Upper lobe of left lung (tissue), 6 donors: Measurements from ENCODE around the gene CRIP2. TPM values are rescaled to one million over a fixed set of nuclear protein-coding genes. Genes with fewer than 3 reads are reported as not detected.
A peak's percentile ranks its signal among the peaks of the same experiment; 100 is the strongest.

Experiments used
- ATAC-seq, 2 donors: fragments of 200-7000 bp; cut with Tn5 transposase; one replicate each; pipeline ENCODE4 v1.9.1; 2022; ENCODE audit warnings: mild to moderate bottlenecking in 2 of 2, moderate library complexity in 2 of 2; ENCODE audit not compliant: low FRiP score in 2 of 2
- DNase-seq, 2 donors: peaks; one replicate each; pipeline ENCODE4 v3.0.0-alpha.2; 2019 to 2020
- H3K27ac ChIP-seq, 4 donors: fragments of 200-600 bp; sonication (generic); one replicate each; pipeline ENCODE4 v1.5.1; 2016 to 2019
- H3K27me3 ChIP-seq, 4 donors: fragments of 200-600 bp; sonication (generic); one replicate each; pipeline ENCODE4 v1.5.1; 2017 to 2019
- H3K36me3 ChIP-seq, 4 donors: fragments of 200-600 bp; sonication (generic); one replicate each; pipeline ENCODE4 v1.5.1; 2016 to 2019
- H3K4me1 ChIP-seq, 4 donors: fragments of 200-600 bp; sonication (generic); one replicate each; pipeline ENCODE4 v1.5.1; 2018 to 2019
- H3K4me3 ChIP-seq, 4 donors: fragments of 200-600 bp; sonication (generic); one replicate each; pipeline ENCODE4 v1.5.1; 2017 to 2019; ENCODE audit warnings: mild to moderate bottlenecking in 2 of 4, moderate library complexity in 1 of 4
- H3K9me3 ChIP-seq, 4 donors: fragments of 200-600 bp; sonication (generic); one replicate each; pipeline ENCODE4 v1.5.1; 2018 to 2019
- CTCF ChIP-seq, 6 experiments: fragments of 450-650 bp in 4 of 6; fragments of 200-600 bp in 2 of 6; sonication (generic) in 2 of 6; IDR thresholded peaks; one replicate each; pipeline ENCODE4 v1.5.1; 2016 to 2019; ENCODE audit warnings: antibody characterized with exemption in 6 of 6
- EP300 ChIP-seq, 4 donors: sonication (generic); formaldehyde crosslinking; IDR thresholded peaks; one replicate each; pipeline ENCODE4 v1.5.1; 2017; ENCODE audit warnings: antibody characterized with exemption in 4 of 4, control low read depth in 2 of 4
- POLR2A ChIP-seq, 4 donors: fragments of 450-650 bp; IDR thresholded peaks; one replicate each; pipeline ENCODE4 v1.5.1; 2016 to 2017; ENCODE audit warnings: antibody characterized with exemption in 4 of 4, mild to moderate bottlenecking in 2 of 4
- POLR2AphosphoS5 ChIP-seq, 2 donors: sonication (generic); formaldehyde crosslinking; IDR thresholded peaks; one replicate each; pipeline ENCODE4 v1.5.1; 2017; ENCODE audit warnings: antibody characterized with exemption in 2 of 2
- WGBS, 2 donors: methylation state at CpG; one replicate each; pipeline ENCODE4 v1.1.5; 2017 to 2018; 5-methylcytosine and 5-hydroxymethylcytosine counted together
- total RNA-seq, 6 donors: library from RNA; depleted of rRNA in 4 of 6; stranded (reverse); fragments of >200 nt in 4 of 6; gene quantifications; one replicate each; pipeline versions ENCODE4 v1.1.0 to v1.2.1, GENCODE V29; 2016 to 2021
- donor health status: DM: no; HTN: no; CAD: no; lungs with moderate emphysema.
- donor health status: DM: no; HTN: yes; CAD: no; lungs with severe emphysema.

The CRIP2 gene
- total RNA-seq, 6 donors from 2014 or later = 55.5 to 422 (median 190) TPM

- H3K4me3 ChIP-seq = no peak overlapping the region
- TF ChIP-seq POLR2AphosphoS5 (IDR thresholded peaks at IDR 0.05) = no peak
- 86 to 100% methylated on average over 8 to 9 of the region's 20 CpGs for WGBS, 2 donors
- peaks cover 23 to 33% (median 27%) of the 10 kb centered on the region in 4 donors for H3K4me1 ChIP-seq
- H3K27me3 ChIP-seq = no peaks in the 10 kb centered on the region
- DNase-seq = peak; percentile 19 to 79
- H3K9me3 ChIP-seq = no peaks in the 10 kb centered on the region
- peaks cover 0 to 12% (median 3%) of the 10 kb centered on the region in 4 donors for H3K36me3 ChIP-seq
- no peak for ATAC-seq
- H3K27ac ChIP-seq = no peak overlapping the region
These were observed 18.6 kb downstream of the CRIP2 start for GRCh38 chr14:105492971-105493871.

- ATAC-seq (no peak), DNase-seq (peak; percentile 18 to 77)
- 92 to 100% methylated on average over 3 to 10 of the region's 16 CpGs for WGBS, 2 donors
- H3K4me3 ChIP-seq = no peak overlapping the region
- peaks cover 0 to 14% (median 5%) of the 10 kb centered on the region in 4 donors for H3K36me3 ChIP-seq
- H3K27ac ChIP-seq = no peak overlapping the region
- H3K4me1 ChIP-seq = peaks cover 14 to 24% (median 19%) of the 10 kb centered on the region in 4 donors
- H3K9me3 ChIP-seq = no peaks in the 10 kb centered on the region
- no peak for TF ChIP-seq EP300 (IDR thresholded peaks at IDR 0.05)
- TF ChIP-seq POLR2A (IDR thresholded peaks at IDR 0.05) = no peak
- TF ChIP-seq CTCF (IDR thresholded peaks at IDR 0.05) = no peak
- no peak for TF ChIP-seq POLR2AphosphoS5 (IDR thresholded peaks at IDR 0.05)
- H3K27me3 ChIP-seq = no peaks in the 10 kb centered on the region
These were observed 19.4 kb downstream of the CRIP2 start for GRCh38 chr14:105493921-105494605.

- Histone ChIP-seq H3K4me1 (peaks cover 9 to 19% (median 14%) of the 10 kb centered on the region in 4 donors), H3K36me3 (peaks cover 0 to 14% (median 5%) of the 10 kb centered on the region in 4 donors), H3K27ac (no peak overlapping the region), H3K9me3 (no peaks in the 10 kb centered on the region), H3K27me3 (no peaks in the 10 kb centered on the region), H3K4me3 (no peak overlapping the region)
- ATAC-seq = no peak
- WGBS, 2 donors = 92 to 95% methylated on average over 6 of the region's 6 CpGs
- no peak for TF ChIP-seq EP300 (IDR thresholded peaks at IDR 0.05)
- TF ChIP-seq POLR2A (IDR thresholded peaks at IDR 0.05) = no peak
- no peak for TF ChIP-seq POLR2AphosphoS5 (IDR thresholded peaks at IDR 0.05)
- no peak for TF ChIP-seq CTCF (IDR thresholded peaks at IDR 0.05)
- no peak for DNase-seq
These were observed 19.9 kb downstream of the CRIP2 start for GRCh38 chr14:105494606-105494929.

- Histone ChIP-seq H3K27ac (no peak overlapping the region), H3K9me3 (no peaks in the 10 kb centered on the region), H3K36me3 (peaks cover 0 to 14% (median 5%) of the 10 kb centered on the region in 4 donors), H3K4me1 (peaks cover 6 to 11% (median 8%) of the 10 kb centered on the region in 4 donors), H3K4me3 (no peak overlapping the region), H3K27me3 (no peaks in the 10 kb centered on the region)
- WGBS, 2 donors = 95 to 97% methylated on average over 6 to 16 of the region's 18 CpGs
- DNase-seq = peak; percentile 18 to 85
- TF ChIP-seq POLR2A (IDR thresholded peaks at IDR 0.05) (no peak), EP300 (IDR thresholded peaks at IDR 0.05) (no peak), CTCF (IDR thresholded peaks at IDR 0.05) (no peak), POLR2AphosphoS5 (IDR thresholded peaks at IDR 0.05) (no peak)
- ATAC-seq = no peak
These were observed 20.7 kb downstream of the CRIP2 start for GRCh38 chr14:105495101-105495989.
